Tibial nerve (tissue), 4 donors: ENCODE results near the gene NPLOC4. TPM values are rescaled to one million over a fixed set of nuclear protein-coding genes. Genes with fewer than 3 reads are reported as not detected.
A peak's percentile ranks its signal among the peaks of the same experiment; 100 is the strongest.

Source experiments
- DNase-seq, 2 donors: peaks; one replicate each; pipeline ENCODE4 v3.0.0-alpha.2; 2019; ENCODE audit warnings: low spot score in 2 of 2
- H3K27ac ChIP-seq, 4 donors: fragments of 200-600 bp; sonication (generic) in 3 of 4; one replicate each; pipeline ENCODE4 v1.5.1; 2017 to 2019; ENCODE audit warnings: mild to moderate bottlenecking in 1 of 4
- H3K27me3 ChIP-seq, 2 donors: fragments of 200-600 bp; sonication (generic) in 1 of 2; one replicate each; pipeline versions ENCODE4 v1.5.1 to v1.6.0; 2017 to 2019
- H3K36me3 ChIP-seq, 3 donors: fragments of 200-600 bp; sonication (generic); one replicate each; pipeline ENCODE4 v1.5.1; 2018 to 2019
- H3K4me1 ChIP-seq, 4 donors: fragments of 200-600 bp; sonication (generic) in 3 of 4; one replicate each; pipeline ENCODE4 v1.5.1; 2017 to 2019
- H3K4me3 ChIP-seq, 4 donors: fragments of 200-600 bp; sonication (generic) in 3 of 4; one replicate each; pipeline ENCODE4 v1.5.1; 2017 to 2019; ENCODE audit warnings: mild to moderate bottlenecking in 1 of 4, moderate library complexity in 1 of 4
- H3K9me3 ChIP-seq, 4 donors: fragments of 200-600 bp; sonication (generic) in 3 of 4; one replicate each; pipeline ENCODE4 v1.5.1; 2017 to 2019
- CTCF ChIP-seq, 5 experiments: fragments of 200-600 bp in 3 of 5; fragments of 450-650 bp in 2 of 5; sonication (generic) in 3 of 5; IDR thresholded peaks; one replicate each; pipeline ENCODE4 v1.5.1; 2016 to 2019; ENCODE audit warnings: antibody characterized with exemption in 5 of 5, mild to moderate bottlenecking in 3 of 5, moderate library complexity in 2 of 5
- EP300 ChIP-seq, 2 donors: sonication (generic); formaldehyde crosslinking; IDR thresholded peaks; one replicate each; pipeline ENCODE4 v1.6.1; 2017; ENCODE audit warnings: antibody characterized with exemption in 2 of 2, mild to moderate bottlenecking in 1 of 2
- POLR2A ChIP-seq, 2 donors: fragments of 450-650 bp; IDR thresholded peaks; one replicate each; pipeline ENCODE4 v1.6.1; 2017; ENCODE audit warnings: antibody characterized with exemption in 2 of 2, mild to moderate bottlenecking in 2 of 2, moderate library complexity in 2 of 2
- WGBS, 2 donors: methylation state at CpG; one replicate each; pipeline ENCODE4 v1.1.5; 2018; 5-methylcytosine and 5-hydroxymethylcytosine counted together
- total RNA-seq, 4 donors: library from RNA; depleted of rRNA; stranded (reverse); fragments of >200 nt; gene quantifications; one replicate each; pipeline ENCODE4 v1.1.0, GENCODE V29; 2016

The NPLOC4 gene
- total RNA-seq, 4 donors from 2014 or later = 51.1 to 79.2 (median 62.1) TPM

DNA sequence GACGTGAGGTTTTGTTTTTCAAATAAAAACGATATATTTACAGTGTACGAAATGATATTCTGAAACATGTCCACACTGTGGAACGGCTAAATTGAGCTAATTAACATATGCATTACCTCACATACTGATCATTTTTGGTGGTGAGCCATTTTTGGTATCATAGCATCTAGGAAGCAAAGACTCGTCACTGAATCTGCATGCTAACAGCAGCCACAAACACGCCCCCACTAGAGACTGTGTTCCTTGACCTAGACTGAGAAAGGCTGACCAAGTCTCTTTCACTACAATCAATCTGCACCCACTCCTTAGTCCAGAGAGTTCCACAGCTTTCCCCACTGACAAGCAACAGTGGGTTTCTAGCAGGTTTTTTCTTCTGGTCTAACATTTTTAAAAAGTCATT lies 29.5 kb downstream of the NPLOC4 start:
- Histone ChIP-seq H3K27ac (peak overlapping the region in 1 of 4 donors; percentile 64), H3K27me3 (no peaks in the 10 kb centered on the region), H3K36me3 (peaks cover 0 to 92% (median 24%) of the 10 kb centered on the region in 3 donors), H3K9me3 (no peaks in the 10 kb centered on the region), H3K4me1 (no peaks in the 10 kb centered on the region), H3K4me3 (no peak overlapping the region)
- 62% methylated on average over 6 of the region's 6 CpGs for whole genome bisulfite sequencing, 2 donors
- DNase-seq = no peak
- TF ChIP-seq EP300 (IDR thresholded peaks at IDR 0.05) = no peak
- no peak for TF ChIP-seq POLR2A (IDR thresholded peaks at IDR 0.05)
- TF ChIP-seq CTCF (IDR thresholded peaks at IDR 0.05) = no peak

DNA sequence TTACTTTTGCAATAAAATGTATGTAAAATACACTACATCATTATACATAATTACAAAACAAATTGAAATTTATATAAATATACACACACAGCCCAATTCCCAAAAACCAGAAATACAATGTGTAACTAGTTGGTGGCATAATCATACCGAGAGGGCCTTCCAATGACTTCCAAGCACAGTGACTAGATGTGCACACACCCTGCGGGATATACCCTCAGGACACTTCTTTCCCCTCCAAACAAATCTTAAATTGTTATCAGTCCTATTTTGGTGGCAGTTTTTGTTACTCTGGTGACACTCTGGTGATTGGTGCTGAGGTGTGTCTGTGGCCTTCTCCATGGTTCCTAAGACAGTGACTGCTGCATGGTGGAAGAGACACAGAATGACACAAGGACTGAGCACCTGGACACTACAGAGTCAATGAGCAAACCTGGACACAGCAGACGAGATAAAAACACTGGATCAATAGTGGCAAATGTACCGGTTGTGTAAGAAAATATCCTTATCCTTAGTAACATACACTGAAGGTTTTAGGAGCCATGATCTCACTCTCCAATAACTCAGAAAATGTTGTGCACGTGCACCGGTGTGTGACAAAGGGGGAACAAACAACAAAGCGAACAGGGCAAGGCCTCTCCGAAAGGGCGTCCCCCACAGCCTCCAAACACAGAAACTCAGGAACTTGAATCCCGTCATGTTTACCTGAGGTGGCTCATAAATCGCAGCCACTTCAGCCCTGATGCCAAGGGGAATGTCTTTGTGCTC lies 32.9 kb downstream of the NPLOC4 start:
- Histone ChIP-seq H3K4me1 (peaks cover 0 to 4% (median 0%) of the 10 kb centered on the region in 4 donors), H3K9me3 (no peaks in the 10 kb centered on the region), H3K27me3 (no peaks in the 10 kb centered on the region), H3K4me3 (no peak overlapping the region), H3K36me3 (peaks cover 0 to 89% (median 17%) of the 10 kb centered on the region in 3 donors), H3K27ac (no peak overlapping the region)
- TF ChIP-seq CTCF (IDR thresholded peaks at IDR 0.05) (no peak), EP300 (IDR thresholded peaks at IDR 0.05) (no peak), POLR2A (IDR thresholded peaks at IDR 0.05) (no peak)
- no peak for DNase-seq
- 77 to 79% methylated on average over 11 of the region's 11 CpGs for WGBS, 2 donors

DNA sequence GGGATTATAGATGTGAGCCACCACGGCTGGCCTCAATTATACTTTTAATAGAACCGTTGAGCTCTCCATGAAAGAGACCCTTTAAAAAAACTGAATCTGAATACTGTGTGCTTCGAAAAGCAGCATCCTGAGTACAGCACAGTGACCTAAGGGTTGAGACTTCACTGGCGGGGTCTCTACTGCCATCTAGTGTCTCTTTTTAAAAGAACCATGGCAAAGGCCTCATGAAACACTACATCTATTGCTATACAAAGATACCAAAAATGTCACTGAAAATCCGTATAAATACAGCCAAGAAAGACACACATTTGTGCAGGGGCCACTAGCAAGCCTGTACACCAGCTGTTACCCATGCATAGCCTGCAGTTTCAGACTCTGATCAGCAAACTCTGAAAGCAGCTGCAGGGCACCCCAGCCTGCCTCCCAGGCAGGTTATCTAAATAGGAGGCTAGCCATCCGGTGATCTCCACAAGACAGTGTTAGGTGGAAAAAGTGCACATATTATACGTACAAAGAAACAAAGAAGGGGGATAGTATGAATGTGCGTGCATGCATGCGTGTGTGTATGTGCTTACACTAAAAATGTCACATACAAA lies 35.3 kb downstream of the NPLOC4 start:
- H3K9me3 ChIP-seq = no peaks in the 10 kb centered on the region
- peaks cover 0 to 89% (median 13%) of the 10 kb centered on the region in 3 donors for H3K36me3 ChIP-seq
- WGBS, 2 donors = 35 to 37% methylated on average over 9 of the region's 9 CpGs
- H3K4me1 ChIP-seq = peaks cover 0 to 4% (median 0%) of the 10 kb centered on the region in 4 donors
- TF ChIP-seq EP300 (IDR thresholded peaks at IDR 0.05) (no peak), CTCF (IDR thresholded peaks at IDR 0.05) (peak; percentile 58 to 78 (median 72))
- H3K27ac ChIP-seq = no peak overlapping the region
- peak in 1 of 2 donors; percentile 48 for DNase-seq
- H3K4me3 ChIP-seq = no peak overlapping the region
- H3K27me3 ChIP-seq = no peaks in the 10 kb centered on the region

DNA sequence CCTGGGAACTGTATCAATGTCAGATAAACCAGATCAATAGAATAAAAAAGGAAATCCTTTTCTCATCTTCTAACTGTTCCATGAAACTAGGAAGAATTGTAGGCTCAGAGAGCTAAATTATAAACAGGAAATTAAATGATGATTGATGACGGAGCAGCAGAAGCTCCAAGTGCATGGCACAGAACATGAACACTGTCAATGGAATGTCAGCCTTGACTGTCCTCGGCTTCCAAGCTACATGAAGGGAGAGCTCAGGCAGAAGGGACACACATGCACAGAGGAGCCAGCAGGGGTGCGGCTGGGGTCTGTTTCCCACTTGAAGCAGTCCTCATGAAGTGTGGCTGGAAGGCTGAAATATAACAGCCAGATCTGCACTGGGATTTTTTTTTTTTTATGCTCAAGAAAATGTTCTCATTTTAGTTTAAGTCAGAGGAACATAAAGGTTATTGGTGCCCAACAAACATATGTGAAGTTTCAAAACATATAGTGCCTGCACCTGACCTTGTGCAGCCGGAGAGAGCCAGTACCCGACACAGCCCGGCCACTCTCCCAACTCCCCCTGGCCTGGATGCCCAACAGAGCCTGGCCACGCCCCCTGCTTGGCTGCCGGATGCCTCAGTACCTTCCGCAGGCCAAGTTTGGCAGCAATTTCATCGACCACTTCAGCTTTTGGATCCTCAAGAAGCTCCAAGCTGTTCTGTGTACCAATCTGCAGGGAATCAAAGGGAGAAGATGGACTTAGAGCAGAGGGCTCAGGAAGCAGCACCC lies 37.0 kb downstream of the NPLOC4 start:
- no peaks in the 10 kb centered on the region for H3K27me3 ChIP-seq
- H3K4me3 ChIP-seq = no peak overlapping the region
- peaks cover 0 to 4% (median 0%) of the 10 kb centered on the region in 4 donors for H3K4me1 ChIP-seq
- peaks cover 0 to 89% (median 9%) of the 10 kb centered on the region in 3 donors for H3K36me3 ChIP-seq
- no peak for DNase-seq
- H3K9me3 ChIP-seq = no peaks in the 10 kb centered on the region
- 64 to 67% methylated on average over 10 of the region's 10 CpGs for whole genome bisulfite sequencing, 2 donors
- no peak for TF ChIP-seq EP300 (IDR thresholded peaks at IDR 0.05)
- no peak for TF ChIP-seq POLR2A (IDR thresholded peaks at IDR 0.05)
- TF ChIP-seq CTCF (IDR thresholded peaks at IDR 0.05) = no peak
- no peak overlapping the region for H3K27ac ChIP-seq
